ENCODE results near the gene SASH1. TPM values are rescaled to one million over a fixed set of nuclear protein-coding genes. Genes with fewer than 3 reads are reported as not detected.

Gene SASH1
- total and polyA plus RNA-seq, 9 of the 15 experiments (the other 6 are each of a cell fraction or from before 2014, with no cell fraction given), result 0.35 to 3.5 (median 1.6) TPM

- Histone ChIP-seq H3K27me3 (ENCODE audit: control insufficient read depth in 2 of 2, insufficient read depth in 2 of 2, low read length in 2 of 2) (peaks cover 23 to 45% of the 10 kb centered on the region in 2 experiments), H3K79me2 (ENCODE audit: control insufficient read depth, insufficient read depth, low read length) (no peaks in the 10 kb centered on the region), H3K36me3 (ENCODE audit: control insufficient read depth, insufficient read depth, low read length) (no peaks in the 10 kb centered on the region), H3K27ac (ENCODE audit: extremely low read depth, low read depth, low read length) (no peak overlapping the region), H3K4me2 (ENCODE audit: insufficient read depth, low read length) (no peak overlapping the region), H3K9me1 (ENCODE audit: control insufficient read depth, insufficient read depth, low read length) (no peaks in the 10 kb centered on the region), H3K9ac (ENCODE audit: insufficient read depth in 1 of 2, low read depth in 2 of 2, low read length in 2 of 2) (no peak overlapping the region), H2AFZ (ENCODE audit: low read depth, low read length) (no peak overlapping the region), H3K4me1 (replicated peaks in 1 of 2; ENCODE audit: control insufficient read depth in 2 of 2, insufficient read depth in 2 of 2, low read length in 2 of 2) (peaks cover 0 to 6% of the 10 kb centered on the region in 2 experiments; a peak in 3 of 5 replicates), H3K9me3 (replicated peaks; ENCODE audit: control insufficient read depth, insufficient read depth, low read depth, low read length) (no peaks in the 10 kb centered on the region), H4K20me1 (replicated peaks; ENCODE audit: control insufficient read depth, insufficient read depth, low read length) (no peaks in the 10 kb centered on the region; the same call in 1 of the 2 replicates), H3K4me3 (no peak overlapping the region)
- FAIRE-seq (no peak), ATAC-seq (no peak), DNase-seq (ENCODE audit: extremely low read depth in 1 of 4, low spot score in 3 of 4) (no peak)
- POLR2A ChIA-PET, result interaction anchor here (0.5 to 0.6 kb wide), 2 partner anchors 20 to 34 kb away, joined by 3 to 4 read pairs; no protein-coding TSS in a partner anchor
- WGBS (ENCODE audit: insufficient coverage, low coverage, missing lambda C conversion rate), result 2% methylated on average over 9 of the region's 9 CpGs
- CTCF ChIA-PET (ENCODE audit: low intra/inter-chr PET ratio), result no interaction called here
- intact Hi-C loops (cut with micrococcal nuclease) (loop anchor here (5.0 kb wide), 1 partner anchor 463 kb away; no protein-coding TSS in a partner anchor), in situ Hi-C loops (cut with MboI) (loop anchor here (25.0 kb wide), 1 partner anchor 873 kb away; no protein-coding TSS in a partner anchor)
- no TSS peak for BruUV-seq (replicated peaks)
- TF ChIP-seq ZNF655 (CRISPR knock-in tag; IDR thresholded peaks at IDR 0.05), result no peak
- no peak for TF ChIP-seq NR1H2 (CRISPR knock-in tag; IDR thresholded peaks at IDR 0.05)
- no peak for TF ChIP-seq ZNF511 (CRISPR knock-in tag; IDR thresholded peaks at IDR 0.05)
- no peak for TF ChIP-seq ZBTB8A (IDR thresholded peaks at IDR 0.05; ENCODE audit: partially characterized antibody)
- no peak for TF ChIP-seq SAP30 (IDR thresholded peaks at IDR 0.05; ENCODE audit: borderline replicate concordance, insufficient read depth, low read depth, low read length, poor library complexity, severe bottlenecking)
- no peak for TF ChIP-seq FIP1L1 (IDR thresholded peaks at IDR 0.05; ENCODE audit: low read depth, low read length, poor library complexity, severe bottlenecking)
- TF ChIP-seq GABPA (tag; conservative IDR thresholded peaks at IDR 0.05; ENCODE audit: low read depth), result no peak
- TF ChIP-seq CHD7 (IDR thresholded peaks at IDR 0.05; ENCODE audit: low read depth, low read length), result no peak
These were observed 221.9 kb downstream of the SASH1 start for GRCh38 chr6:148564494-148565035.
